CD4-positive, CD25-positive, alpha-beta regulatory T cell (primary cell): ENCODE results near the gene R3HDML. TPM values are rescaled to one million over a fixed set of nuclear protein-coding genes. Genes with fewer than 3 reads are reported as not detected.

Experiments
- ATAC-seq, 2 donors: fragments of 150-1000 bp; cut with Tn5 transposase; one replicate each; pipeline ENCODE4 v1.10.0; 2021; ENCODE audit warnings: low read depth in 2 of 2, moderate number of reproducible peaks in 2 of 2, moderate library complexity in 1 of 2
- DNase-seq, 3 donors: peaks; one replicate each; pipeline versions ENCODE4 v3.0.0 to v3.0.0-alpha.2; 2012 to 2022; ENCODE audit warnings: mixed read lengths in 1 of 3
- H3K27ac ChIP-seq: one replicate; pipeline ENCODE4 v1.7.0; 2013; ENCODE audit warnings: mild to moderate bottlenecking, low read length; ENCODE audit not compliant: insufficient read depth, poor library complexity, severe bottlenecking
- H3K27me3 ChIP-seq: one replicate; pipeline ENCODE4 v1.7.0; 2013; ENCODE audit warnings: low read length; ENCODE audit not compliant: control insufficient read depth, insufficient read depth
- H3K36me3 ChIP-seq: one replicate; pipeline ENCODE4 v1.7.0; 2013; ENCODE audit warnings: mild to moderate bottlenecking, low read length, moderate library complexity; ENCODE audit not compliant: control insufficient read depth, insufficient read depth
- H3K4me1 ChIP-seq: 2 replicates; pipeline ENCODE4 v1.7.0; 2013; ENCODE audit warnings: mild to moderate bottlenecking, low read length; ENCODE audit not compliant: insufficient read depth, control insufficient read depth, poor library complexity, severe bottlenecking
- H3K4me3 ChIP-seq: one replicate; pipeline ENCODE4 v1.7.0; 2013; ENCODE audit warnings: low read depth, mild to moderate bottlenecking, low read length, moderate library complexity
- H3K9me3 ChIP-seq, 2 experiments: 1 replicate in 1 of 2; 2 replicates in 1 of 2; pipeline ENCODE4 v1.7.0; 2013; ENCODE audit warnings: low read length in 2 of 2, mild to moderate bottlenecking in 1 of 2, moderate library complexity in 1 of 2; ENCODE audit not compliant: control insufficient read depth in 2 of 2
- H3K27ac Mint-ChIP-seq, 3 donors: one replicate each; pipeline ENCODE4 v1.8.0; 2020 to 2022; ENCODE audit warnings: mild to moderate bottlenecking in 3 of 3, mixed read lengths in 3 of 3, moderate library complexity in 2 of 3
- H3K27me3 Mint-ChIP-seq: one replicate; pipeline ENCODE4 v1.8.0; 2022; ENCODE audit warnings: mild to moderate bottlenecking, mixed read lengths
- H3K36me3 Mint-ChIP-seq: one replicate; pipeline ENCODE4 v1.8.0; 2020; ENCODE audit warnings: mixed read lengths
- H3K4me1 Mint-ChIP-seq, 4 donors: one replicate each; pipeline ENCODE4 v1.8.0; 2020 to 2022; ENCODE audit warnings: mixed read lengths in 4 of 4, mild to moderate bottlenecking in 1 of 4
- H3K4me3 Mint-ChIP-seq, 4 donors: one replicate each; pipeline ENCODE4 v1.8.0; 2020 to 2022; ENCODE audit warnings: mild to moderate bottlenecking in 4 of 4, mixed read lengths in 4 of 4, moderate library complexity in 3 of 4
- H3K9me3 Mint-ChIP-seq, 7 donors: one replicate each; pipeline ENCODE4 v1.8.0; 2020 to 2022; ENCODE audit warnings: mixed read lengths in 7 of 7, mild to moderate bottlenecking in 3 of 7, moderate library complexity in 2 of 7
- polyA plus RNA-seq, 4 donors: library from polyadenylated mRNA; unstranded; fragments of 300-500 nt; fragmentation: Illumina TruSeq; gene quantifications; one replicate each; pipeline ENCODE4 v1.2.3, GENCODE V29; 2021
- total RNA-seq: library from RNA; stranded (reverse); gene quantifications from one replicate; pipeline ENCODE4 v1.2.3, GENCODE V29; 2022

The R3HDML gene
- total and polyA plus RNA-seq, 5 donors from 2014 or later: not detected

GRCh38 chr20:44301285-44301684 lies 35.6 kb upstream of the R3HDML start:
- no peak for ATAC-seq
- Mint-ChIP-seq H3K4me3 (no peak overlapping the region), H3K4me1 (peaks cover 5 to 10% (median 9%) of the 10 kb centered on the region in 4 donors), H3K27ac (no peak overlapping the region), H3K9me3 (peaks cover 0 to 1% (median 0%) of the 10 kb centered on the region in 7 donors), H3K27me3 (no peaks in the 10 kb centered on the region), H3K36me3 (peaks cover 19% of the 10 kb centered on the region)
- Histone ChIP-seq H3K36me3 (peaks cover 3% of the 10 kb centered on the region), H3K4me1 (no peaks in the 10 kb centered on the region), H3K27ac (no peak overlapping the region), H3K9me3 (no peaks in the 10 kb centered on the region), H3K4me3 (no peak overlapping the region), H3K27me3 (no peaks in the 10 kb centered on the region)
- DNase-seq: no peak

DNA sequence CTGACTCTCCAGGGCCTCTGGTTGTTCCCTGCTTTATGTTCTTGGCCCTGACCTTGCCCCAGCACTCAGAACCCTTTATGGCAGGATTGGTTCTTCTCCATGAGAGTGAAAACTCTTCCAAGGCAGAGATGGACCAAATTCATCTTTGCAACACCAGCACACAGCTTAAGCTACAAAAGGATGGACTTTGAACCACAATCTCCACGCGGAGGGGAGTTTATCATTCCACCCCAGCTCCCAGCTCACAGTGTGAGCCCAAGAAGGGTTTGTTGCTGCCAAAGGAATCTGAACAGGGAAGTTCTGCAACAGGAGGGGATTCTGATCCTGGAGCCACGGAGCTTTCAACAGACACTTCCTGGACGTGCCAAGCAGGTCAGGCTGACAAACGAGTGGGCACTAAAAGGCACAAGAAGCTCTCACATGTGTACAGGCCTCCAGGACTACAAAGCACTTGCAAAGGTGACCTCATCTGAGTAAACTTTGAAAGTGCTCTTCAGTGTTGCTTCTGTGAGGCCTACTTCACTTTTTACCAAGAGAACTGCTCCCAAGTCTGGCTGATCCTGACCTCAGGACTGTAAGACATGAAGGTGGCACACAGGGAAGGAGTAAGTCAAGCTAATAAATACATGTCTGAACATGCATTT lies 34.7 kb upstream of the R3HDML start:
- no peak for ATAC-seq
- Histone ChIP-seq H3K36me3 (peaks cover 9% of the 10 kb centered on the region), H3K9me3 (no peaks in the 10 kb centered on the region), H3K4me3 (no peak overlapping the region), H3K27ac (no peak overlapping the region), H3K4me1 (no peaks in the 10 kb centered on the region), H3K27me3 (no peaks in the 10 kb centered on the region)
- no peak for DNase-seq
- H3K4me1 Mint-ChIP-seq: peaks cover 5 to 11% (median 10%) of the 10 kb centered on the region in 4 donors
- H3K36me3 Mint-ChIP-seq: peaks cover 23% of the 10 kb centered on the region
- H3K9me3 Mint-ChIP-seq: peaks cover 0 to 1% (median 0%) of the 10 kb centered on the region in 7 donors
- no peak overlapping the region for H3K4me3 Mint-ChIP-seq
- no peaks in the 10 kb centered on the region for H3K27me3 Mint-ChIP-seq
- H3K27ac Mint-ChIP-seq: no peak overlapping the region

DNA sequence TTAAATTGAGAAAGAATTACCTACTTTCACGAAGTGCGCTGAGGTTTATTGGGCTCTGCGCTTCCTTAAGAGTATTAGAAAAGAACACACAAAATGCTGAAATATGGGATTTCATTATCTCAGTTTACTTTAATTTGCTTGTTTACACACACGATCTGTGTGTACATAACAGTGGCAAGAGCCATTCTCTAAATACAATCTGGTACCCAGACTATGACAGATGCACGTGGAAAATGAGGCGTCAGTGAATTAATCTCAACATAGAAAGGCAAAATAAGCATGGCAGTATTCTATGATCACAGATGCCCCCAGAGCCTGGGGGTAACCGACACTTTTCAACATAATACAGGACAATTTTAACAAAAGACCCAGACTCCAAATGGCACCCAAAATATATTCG lies 34.1 kb upstream of the R3HDML start:
- Mint-ChIP-seq H3K36me3 (peaks cover 23% of the 10 kb centered on the region), H3K27ac (no peak overlapping the region), H3K4me3 (no peak overlapping the region), H3K27me3 (no peaks in the 10 kb centered on the region), H3K4me1 (peaks cover 5 to 11% (median 10%) of the 10 kb centered on the region in 4 donors), H3K9me3 (peaks cover 0 to 1% (median 0%) of the 10 kb centered on the region in 7 donors)
- H3K4me1 ChIP-seq: no peaks in the 10 kb centered on the region
- no peak for ATAC-seq
- H3K9me3 ChIP-seq: no peaks in the 10 kb centered on the region
- no peak overlapping the region for H3K27ac ChIP-seq
- H3K4me3 ChIP-seq: no peak overlapping the region
- DNase-seq: no peak
- H3K36me3 ChIP-seq: peaks cover 9% of the 10 kb centered on the region
- H3K27me3 ChIP-seq: no peaks in the 10 kb centered on the region

DNA sequence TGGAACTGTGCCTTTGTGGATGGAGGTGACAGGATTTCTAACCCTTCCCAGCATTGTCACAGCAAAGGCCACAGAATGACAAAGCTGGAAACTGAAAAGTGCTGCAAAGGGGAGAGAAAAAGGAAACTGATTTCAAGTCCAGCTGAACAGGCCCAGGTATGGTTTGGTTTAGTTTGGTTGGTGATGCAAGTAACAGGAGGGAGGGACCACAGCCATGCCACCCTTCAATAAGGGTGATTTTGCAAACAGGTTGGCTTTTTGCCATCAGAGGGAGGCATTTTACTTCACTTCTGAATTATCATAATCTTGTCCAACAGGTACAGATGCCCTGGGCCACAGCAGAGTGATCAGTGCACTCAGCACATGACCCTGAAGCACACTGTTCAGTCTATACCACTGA lies 32.5 kb upstream of the R3HDML start:
- no peaks in the 10 kb centered on the region for H3K27me3 ChIP-seq
- no peak for ATAC-seq
- peaks cover 9% of the 10 kb centered on the region for H3K36me3 ChIP-seq
- no peaks in the 10 kb centered on the region for H3K9me3 ChIP-seq
- Mint-ChIP-seq H3K4me1 (peaks cover 3 to 17% (median 11%) of the 10 kb centered on the region in 4 donors), H3K27me3 (no peaks in the 10 kb centered on the region), H3K36me3 (peaks cover 23% of the 10 kb centered on the region), H3K9me3 (peaks cover 0 to 1% (median 0%) of the 10 kb centered on the region in 7 donors), H3K27ac (no peak overlapping the region), H3K4me3 (no peak overlapping the region)
- H3K27ac ChIP-seq: no peak overlapping the region
- DNase-seq: no peak
- no peak overlapping the region for H3K4me3 ChIP-seq
- peaks cover under 1% of the 10 kb centered on the region for H3K4me1 ChIP-seq

DNA sequence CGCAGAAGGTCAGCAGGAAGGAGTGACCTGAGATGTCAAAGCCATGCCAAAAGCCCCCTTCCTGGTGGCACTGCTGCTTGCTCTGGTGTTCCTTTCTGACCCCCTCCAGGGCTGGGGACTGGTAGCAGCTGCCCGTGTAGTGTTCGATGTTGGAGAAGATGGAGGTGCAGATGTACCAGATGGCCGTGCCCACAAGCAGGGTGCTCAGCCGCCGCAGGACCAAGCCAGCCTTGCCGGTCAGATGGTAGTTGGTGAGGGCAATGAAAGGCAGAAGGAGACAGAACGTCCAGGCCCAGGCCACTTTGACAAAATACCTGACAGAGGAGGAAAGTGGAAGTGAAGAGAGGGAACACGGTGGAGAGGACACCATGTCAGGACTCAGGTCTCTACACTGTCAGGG lies 29.9 kb upstream of the R3HDML start:
- peaks cover 9% of the 10 kb centered on the region for H3K36me3 ChIP-seq
- peak overlapping the region in 1 of 4 donors; percentile 85 for H3K4me3 Mint-ChIP-seq
- peaks cover 9 to 36% (median 22%) of the 10 kb centered on the region in 4 donors for H3K4me1 Mint-ChIP-seq
- H3K9me3 ChIP-seq: no peaks in the 10 kb centered on the region
- DNase-seq (no peak), ATAC-seq (no peak)
- peaks cover 16% of the 10 kb centered on the region for H3K36me3 Mint-ChIP-seq
- H3K4me3 ChIP-seq: no peak overlapping the region
- peaks cover 21% of the 10 kb centered on the region for H3K4me1 ChIP-seq
- no peaks in the 10 kb centered on the region for H3K27me3 ChIP-seq
- no peak overlapping the region for H3K27ac ChIP-seq
- peaks cover 7% of the 10 kb centered on the region for H3K27me3 Mint-ChIP-seq
- H3K9me3 Mint-ChIP-seq: peaks cover 0 to 1% (median 0%) of the 10 kb centered on the region in 7 donors
- H3K27ac Mint-ChIP-seq: peak overlapping the region in 1 of 3 donors; percentile 37

DNA sequence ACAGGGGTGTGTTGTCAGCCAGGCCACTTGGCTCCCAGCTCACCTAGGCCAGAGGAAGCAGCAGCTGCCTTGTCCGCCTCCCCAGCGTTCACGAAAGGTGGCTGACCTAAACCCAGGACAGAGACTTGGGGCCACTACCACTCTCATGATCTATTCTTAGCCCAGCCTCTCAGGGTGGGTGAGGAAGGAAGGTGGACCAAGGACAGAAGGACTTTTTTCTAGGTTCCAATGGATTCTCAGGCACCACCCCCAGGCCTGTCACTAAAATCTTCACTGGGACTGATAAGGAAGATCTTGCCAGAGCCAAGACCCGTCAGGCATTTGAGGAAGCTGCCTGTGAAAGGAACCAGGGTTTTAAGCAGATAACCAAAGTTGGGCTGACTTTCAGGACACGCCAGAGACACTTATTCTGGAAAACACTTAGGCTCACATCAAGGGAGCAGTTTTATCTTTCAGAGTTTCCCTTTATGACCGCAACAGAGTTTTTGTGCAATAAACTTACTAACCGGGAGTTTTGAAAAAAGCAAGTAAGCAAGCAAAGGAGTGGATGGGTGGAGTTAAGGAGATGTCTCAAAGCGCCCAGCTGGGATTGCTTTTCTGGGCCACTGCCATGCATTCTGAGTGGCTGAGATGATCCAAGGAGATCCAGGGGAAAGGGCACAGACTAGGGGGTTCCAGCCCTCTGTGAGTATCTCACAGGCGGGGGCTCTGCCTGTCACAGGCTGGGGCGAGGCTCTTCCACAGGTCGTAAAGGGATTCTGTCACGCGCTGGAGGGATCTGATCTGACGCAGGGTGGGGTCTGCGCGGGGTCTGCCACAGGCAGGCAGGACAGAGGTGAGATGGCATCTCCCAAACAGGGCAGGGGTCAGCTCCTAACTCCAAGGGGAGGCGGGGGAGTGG lies 26.8 kb upstream of the R3HDML start:
- Histone ChIP-seq H3K4me3 (peak overlapping the region; percentile 70), H3K27me3 (no peaks in the 10 kb centered on the region), H3K27ac (peak overlapping the region; percentile 72), H3K36me3 (peaks cover 9% of the 10 kb centered on the region), H3K4me1 (peaks cover 21% of the 10 kb centered on the region), H3K9me3 (no peaks in the 10 kb centered on the region)
- peak overlapping the region; percentile 88 to 96 (median 94) for H3K4me3 Mint-ChIP-seq
- peak in 1 of 3 donors; percentile 19 for DNase-seq
- peaks cover 4 to 30% (median 19%) of the 10 kb centered on the region in 4 donors for H3K4me1 Mint-ChIP-seq
- peaks cover 8% of the 10 kb centered on the region for H3K36me3 Mint-ChIP-seq
- peaks cover 0 to 1% (median 0%) of the 10 kb centered on the region in 7 donors for H3K9me3 Mint-ChIP-seq
- ATAC-seq: no peak
- peaks cover 16% of the 10 kb centered on the region for H3K27me3 Mint-ChIP-seq
- H3K27ac Mint-ChIP-seq: peak overlapping the region; percentile 74 to 96 (median 94)

GRCh38 chr20:44310664-44311639 lies 25.9 kb upstream of the R3HDML start, which contains the start of gene FITM2:
Gene FITM2 (minus strand): TSS chr20:44311202. CDS start chr20:44311148, 54 bp downstream.
- Histone ChIP-seq H3K9me3 (no peaks in the 10 kb centered on the region), H3K4me1 (peaks cover 21% of the 10 kb centered on the region), H3K4me3 (peak within 1 kb of the TSS; percentile 70), H3K27me3 (no peaks in the 10 kb centered on the region), H3K27ac (peak within 1 kb of the TSS; percentile 72), H3K36me3 (peaks cover 9% of the 10 kb centered on the region)
- Mint-ChIP-seq H3K36me3 (peaks cover 5% of the 10 kb centered on the region), H3K4me3 (peak within 1 kb of the TSS; percentile 88 to 96 (median 94)), H3K4me1 (peaks cover 4 to 30% (median 19%) of the 10 kb centered on the region in 4 donors), H3K27me3 (peaks cover 16% of the 10 kb centered on the region), H3K27ac (peak within 1 kb of the TSS; percentile 86 to 96 (median 94)), H3K9me3 (peaks cover 0 to under 1% (median 0%) of the 10 kb centered on the region in 7 donors)
- ATAC-seq: peak; percentile 91 to 93
- DNase-seq: peak; percentile 98
